H9 (cell line): Measurements from ENCODE around the gene SPRYD4. TPM values are rescaled to one million over a fixed set of nuclear protein-coding genes. Genes with fewer than 3 reads are reported as not detected.

Experiments
- DNase-seq: peaks from one replicate; pipeline ENCODE4 v3.0.0-alpha.2; 2017
- H2AFZ ChIP-seq: one replicate; pipeline ENCODE4 v1.6.1; 2013; ENCODE audit warnings: mild to moderate bottlenecking, low read length, control low read depth, moderate library complexity
- H2AK5ac ChIP-seq: 2 replicates; pipeline ENCODE4 v1.6.1; 2013; ENCODE audit warnings: low read length, control low read depth, mixed read lengths; ENCODE audit not compliant: insufficient read length
- H2BK120ac ChIP-seq: one replicate; pipeline ENCODE4 v1.6.1; 2013; ENCODE audit warnings: low read depth, mild to moderate bottlenecking, low read length, control low read depth, inconsistent platforms; ENCODE audit not compliant: poor library complexity, severe bottlenecking
- H2BK12ac ChIP-seq: 2 replicates; pipeline ENCODE4 v1.6.1; 2013; ENCODE audit warnings: low read length, control low read depth, mixed read lengths, low read depth; ENCODE audit not compliant: insufficient read length
- H2BK15ac ChIP-seq: 2 replicates; pipeline ENCODE4 v1.6.1; 2013; ENCODE audit warnings: low read depth, low read length, control low read depth
- H2BK20ac ChIP-seq: one replicate; pipeline ENCODE4 v1.6.1; 2013; ENCODE audit warnings: low read depth, mild to moderate bottlenecking, low read length, control low read depth, inconsistent platforms; ENCODE audit not compliant: poor library complexity, severe bottlenecking
- H2BK5ac ChIP-seq: 2 replicates; pipeline ENCODE4 v1.6.1; 2013; ENCODE audit warnings: low read length, control low read depth, mixed read lengths; ENCODE audit not compliant: insufficient read length
- H3K14ac ChIP-seq: 2 replicates; pipeline ENCODE4 v1.6.1; 2013; ENCODE audit warnings: low read length, control low read depth; ENCODE audit not compliant: insufficient read depth
- H3K18ac ChIP-seq: 2 replicates; pipeline ENCODE4 v1.6.1; 2013; ENCODE audit warnings: low read depth, mild to moderate bottlenecking, mixed read lengths, low read length, control low read depth; ENCODE audit not compliant: insufficient read length
- H3K23ac ChIP-seq: 2 replicates; pipeline ENCODE4 v1.6.1; 2013; ENCODE audit warnings: low read length, control low read depth, mixed read lengths, low read depth; ENCODE audit not compliant: insufficient read length
- H3K23me2 ChIP-seq: 2 replicates; pipeline ENCODE4 v1.6.1; 2013; ENCODE audit warnings: low read depth, mild to moderate bottlenecking, mixed read lengths, low read length, control low read depth; ENCODE audit not compliant: insufficient read length, poor library complexity, severe bottlenecking
- H3K27ac ChIP-seq: 2 replicates; pipeline ENCODE4 v1.5.1; 2013; ENCODE audit warnings: low read length, control low read depth, mixed read lengths, low read depth; ENCODE audit not compliant: insufficient read length
- H3K27me3 ChIP-seq: 2 replicates; pipeline ENCODE4 v1.6.1; 2013; ENCODE audit warnings: low read length, control low read depth, inconsistent platforms; ENCODE audit not compliant: insufficient read depth
- H3K4ac ChIP-seq: 2 replicates; pipeline ENCODE4 v1.6.1; 2013; ENCODE audit warnings: low read depth, mild to moderate bottlenecking, control low read depth, inconsistent platforms, low read length, moderate library complexity
- H3K4me1 ChIP-seq: 2 replicates; pipeline ENCODE4 v1.6.1; 2013; ENCODE audit warnings: low read length, control low read depth, inconsistent platforms; ENCODE audit not compliant: insufficient read depth
- H3K4me2 ChIP-seq: 2 replicates; pipeline ENCODE4 v1.6.1; 2013; ENCODE audit warnings: low read length, control low read depth, mixed read lengths; ENCODE audit not compliant: insufficient read length, insufficient read depth
- H3K56ac ChIP-seq: 2 replicates; pipeline ENCODE4 v1.6.1; 2013; ENCODE audit warnings: low read depth, mild to moderate bottlenecking, mixed read lengths, low read length, control low read depth; ENCODE audit not compliant: insufficient read length
- H3K79me1 ChIP-seq: 2 replicates; pipeline ENCODE4 v1.6.1; 2013; ENCODE audit warnings: low read depth, mild to moderate bottlenecking, moderate library complexity, low read length, control low read depth, inconsistent platforms; ENCODE audit not compliant: insufficient read depth, poor library complexity, severe bottlenecking
- H3K79me2 ChIP-seq: 2 replicates; pipeline ENCODE4 v1.6.1; 2013; ENCODE audit warnings: low read length, control low read depth, inconsistent platforms; ENCODE audit not compliant: insufficient read depth
- H3K9ac ChIP-seq: 2 replicates; pipeline ENCODE4 v1.6.1; 2013; ENCODE audit warnings: low read length, control low read depth, mixed read lengths; ENCODE audit not compliant: insufficient read length; ENCODE audit errors: extremely low read depth
- H3K9me3 ChIP-seq: one replicate; pipeline ENCODE4 v1.6.1; 2013; ENCODE audit warnings: low read depth, low read length, inconsistent platforms; ENCODE audit not compliant: control insufficient read depth
- H3T11ph ChIP-seq: one replicate; pipeline ENCODE4 v1.6.1; 2013; ENCODE audit warnings: mild to moderate bottlenecking, low read length, control low read depth, inconsistent platforms
- H4K20me1 ChIP-seq: one replicate; pipeline ENCODE4 v1.6.1; 2013; ENCODE audit not compliant: control insufficient read depth, insufficient read length, insufficient read depth
- H4K5ac ChIP-seq: 2 replicates; pipeline ENCODE4 v1.6.1; 2013; ENCODE audit warnings: low read depth, mild to moderate bottlenecking, mixed read lengths, low read length, control low read depth; ENCODE audit not compliant: insufficient read length
- H4K8ac ChIP-seq: replicated peaks from 2 replicates; pipeline ENCODE4 v1.6.1; 2013; ENCODE audit warnings: low read length, control low read depth, mixed read lengths, low read depth; ENCODE audit not compliant: insufficient read length
- H4K91ac ChIP-seq: 2 replicates; pipeline ENCODE4 v1.6.1; 2013; ENCODE audit warnings: low read depth, mild to moderate bottlenecking, moderate library complexity, mixed read lengths, low read length, control low read depth; ENCODE audit not compliant: insufficient read length
- H3K27ac Mint-ChIP-seq, 3 experiments: 2 replicates in 2 of 3; 3 replicates in 1 of 3; pipeline ENCODE4 v1.8.0; 2020 to 2021; ENCODE audit warnings: mixed read lengths in 3 of 3, mild to moderate bottlenecking in 1 of 3, moderate library complexity in 1 of 3
- H3K27me3 Mint-ChIP-seq: 2 replicates; pipeline ENCODE4 v1.8.0; 2021; ENCODE audit warnings: low read depth, mild to moderate bottlenecking, moderate library complexity, mixed read lengths
- H3K36me3 Mint-ChIP-seq, 3 experiments: 2 replicates in 2 of 3; 3 replicates in 1 of 3; pipeline ENCODE4 v1.8.0; 2020 to 2021; ENCODE audit warnings: low read depth in 3 of 3, mixed read lengths in 3 of 3; ENCODE audit not compliant: insufficient read depth in 1 of 3
- H3K4me1 Mint-ChIP-seq, 2 experiments: 2 replicates each; pipeline ENCODE4 v1.8.0; 2020; ENCODE audit warnings: mixed read lengths in 2 of 2
- H3K4me3 Mint-ChIP-seq, 2 experiments: 2 replicates in 1 of 2; 3 replicates in 1 of 2; pipeline ENCODE4 v1.8.0; 2020 to 2021; ENCODE audit warnings: mild to moderate bottlenecking in 2 of 2, mixed read lengths in 2 of 2, moderate library complexity in 1 of 2
- H3K9me3 Mint-ChIP-seq, 2 experiments: 2 replicates in 1 of 2; 3 replicates in 1 of 2; pipeline ENCODE4 v1.8.0; 2020; ENCODE audit warnings: mild to moderate bottlenecking in 2 of 2, mixed read lengths in 2 of 2, moderate library complexity in 1 of 2
- CTCF ChIP-seq: fragments of 200-600 bp; sonication (generic); conservative IDR thresholded peaks from 3 replicates; pipeline ENCODE4 v1.8.0; 2021; ENCODE audit warnings: antibody characterized with exemption, mild to moderate bottlenecking
- WGBS: extraction: QIAGEN DNeasy Blood & Tissue Kit; methylation state at CpG from one replicate; pipeline ENCODE4 v1.1.7; 2013; ENCODE audit warnings: missing lambda C conversion rate, low lambda C conversion rate, mixed read lengths; ENCODE audit not compliant: insufficient read length; ENCODE audit errors: extremely low coverage; 5-methylcytosine and 5-hydroxymethylcytosine counted together
- total RNA-seq: library from RNA; stranded (reverse); gene quantifications from 2 replicates; pipeline ENCODE4 v1.2.1, GENCODE V29; 2021

The SPRYD4 gene
- total RNA-seq, 1 experiment from 2014 or later = 4.9 TPM

GRCh38 chr12:56457817-56458216 lies 10.6 kb upstream of the SPRYD4 start:
- Histone ChIP-seq H3K4me1 (no peaks in the 10 kb centered on the region), H3K18ac (no peak overlapping the region), H3K79me2 (no peaks in the 10 kb centered on the region), H4K8ac (no peak overlapping the region), H3K79me1 (no peaks in the 10 kb centered on the region), H4K91ac (no peak overlapping the region), H2AK5ac (no peak overlapping the region), H4K20me1 (no peaks in the 10 kb centered on the region), H2BK15ac (no peak overlapping the region), H3K4me2 (no peak overlapping the region), H3K14ac (no peak overlapping the region), H3K23me2 (no peaks in the 10 kb centered on the region), H3K4ac (no peak overlapping the region), H2BK5ac (no peak overlapping the region), H3K27me3 (no peaks in the 10 kb centered on the region), H3K27ac (no peak overlapping the region), H4K5ac (no peak overlapping the region), H3K9ac (no peak overlapping the region), H2BK12ac (no peak overlapping the region), H2AFZ (no peak overlapping the region), H2BK120ac (no peak overlapping the region), H3K23ac (no peak overlapping the region), H3T11ph (no peak overlapping the region), H2BK20ac (no peak overlapping the region), H3K9me3 (no peaks in the 10 kb centered on the region), H3K56ac (no peak overlapping the region)
- WGBS = no CpG with 5 or more reads among the region's 4 CpGs
- peaks cover 8% of the 10 kb centered on the region for H3K27me3 Mint-ChIP-seq
- TF ChIP-seq CTCF = no peak
- H3K36me3 Mint-ChIP-seq = no peaks in the 10 kb centered on the region; a peak in 1 of 7 replicates
- no peaks in the 10 kb centered on the region; a peak in 1 of 5 replicates for H3K9me3 Mint-ChIP-seq
- no peak overlapping the region for H3K4me3 Mint-ChIP-seq
- no peak overlapping the region for H3K27ac Mint-ChIP-seq
- no peak for DNase-seq
- H3K4me1 Mint-ChIP-seq = peaks cover 27 to 31% of the 10 kb centered on the region in 2 experiments
